ENCODE measurements around the gene LZTS3. TPM values are rescaled to one million over a fixed set of nuclear protein-coding genes. Genes with fewer than 3 reads are reported as not detected.

The LZTS3 gene
- total and polyA plus RNA-seq, 2 of the 8 experiments (the other 6 are each of a cell fraction or from before 2014, with no cell fraction given) = 31.8 to 33.5 TPM

DNA sequence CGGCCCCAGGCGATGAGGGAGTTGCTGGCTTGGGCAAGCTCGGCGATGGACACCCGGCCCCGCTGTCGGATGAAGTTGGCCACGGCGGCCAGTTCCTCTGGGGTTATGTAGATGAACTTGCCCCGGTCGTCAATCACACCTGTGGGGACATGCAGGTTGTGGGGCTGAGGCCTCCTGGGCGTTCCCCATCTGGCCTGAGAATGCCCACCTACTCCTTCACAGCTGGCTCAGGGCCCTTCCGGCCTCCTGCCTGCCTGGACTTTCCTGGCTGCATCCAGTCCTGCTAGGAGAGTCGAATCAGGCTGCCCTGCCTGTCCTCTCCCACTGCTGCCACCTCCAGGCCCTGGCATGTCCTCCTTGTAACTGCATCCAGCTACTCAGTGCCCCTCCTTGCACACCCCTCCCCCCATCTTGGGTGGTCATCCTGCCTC, 17.3 kb upstream of the LZTS3 start (continued):
- TF ChIP-seq CHD7 (IDR thresholded peaks at IDR 0.05; ENCODE audit: insufficient replicate concordance, low read length) = no peak
- TF ChIP-seq RNF2 (IDR thresholded peaks at IDR 0.05; ENCODE audit: borderline replicate concordance, low read depth, low read length, missing control alignments, poor library complexity, severe bottlenecking) = no peak
- TF ChIP-seq BACH1 (IDR thresholded peaks at IDR 0.05; ENCODE audit: low read length) = no peak
- TF ChIP-seq, protein P1, sequence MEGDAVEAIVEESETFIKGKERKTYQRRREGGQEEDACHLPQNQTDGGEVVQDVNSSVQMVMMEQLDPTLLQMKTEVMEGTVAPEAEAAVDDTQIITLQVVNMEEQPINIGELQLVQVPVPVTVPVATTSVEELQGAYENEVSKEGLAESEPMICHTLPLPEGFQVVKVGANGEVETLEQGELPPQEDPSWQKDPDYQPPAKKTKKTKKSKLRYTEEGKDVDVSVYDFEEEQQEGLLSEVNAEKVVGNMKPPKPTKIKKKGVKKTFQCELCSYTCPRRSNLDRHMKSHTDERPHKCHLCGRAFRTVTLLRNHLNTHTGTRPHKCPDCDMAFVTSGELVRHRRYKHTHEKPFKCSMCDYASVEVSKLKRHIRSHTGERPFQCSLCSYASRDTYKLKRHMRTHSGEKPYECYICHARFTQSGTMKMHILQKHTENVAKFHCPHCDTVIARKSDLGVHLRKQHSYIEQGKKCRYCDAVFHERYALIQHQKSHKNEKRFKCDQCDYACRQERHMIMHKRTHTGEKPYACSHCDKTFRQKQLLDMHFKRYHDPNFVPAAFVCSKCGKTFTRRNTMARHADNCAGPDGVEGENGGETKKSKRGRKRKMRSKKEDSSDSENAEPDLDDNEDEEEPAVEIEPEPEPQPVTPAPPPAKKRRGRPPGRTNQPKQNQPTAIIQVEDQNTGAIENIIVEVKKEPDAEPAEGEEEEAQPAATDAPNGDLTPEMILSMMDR (IDR thresholded peaks at IDR 0.05; ENCODE audit: control extremely low read depth in 1 of 3, insufficient read depth in 1 of 3, low read depth in 1 of 3, low read length in 3 of 3) = peak in 1 of 3 experiments; percentile 21; a peak in 1 of 4 replicates
- no peak for TF ChIP-seq SIRT6 (IDR thresholded peaks at IDR 0.05; ENCODE audit: low read length)
- TF ChIP-seq POLR2AphosphoS5 (IDR thresholded peaks at IDR 0.05; ENCODE audit: low read depth, low read length) = peak; percentile 33; the same call in 1 of the 2 replicates
- TF ChIP-seq, protein P2, sequence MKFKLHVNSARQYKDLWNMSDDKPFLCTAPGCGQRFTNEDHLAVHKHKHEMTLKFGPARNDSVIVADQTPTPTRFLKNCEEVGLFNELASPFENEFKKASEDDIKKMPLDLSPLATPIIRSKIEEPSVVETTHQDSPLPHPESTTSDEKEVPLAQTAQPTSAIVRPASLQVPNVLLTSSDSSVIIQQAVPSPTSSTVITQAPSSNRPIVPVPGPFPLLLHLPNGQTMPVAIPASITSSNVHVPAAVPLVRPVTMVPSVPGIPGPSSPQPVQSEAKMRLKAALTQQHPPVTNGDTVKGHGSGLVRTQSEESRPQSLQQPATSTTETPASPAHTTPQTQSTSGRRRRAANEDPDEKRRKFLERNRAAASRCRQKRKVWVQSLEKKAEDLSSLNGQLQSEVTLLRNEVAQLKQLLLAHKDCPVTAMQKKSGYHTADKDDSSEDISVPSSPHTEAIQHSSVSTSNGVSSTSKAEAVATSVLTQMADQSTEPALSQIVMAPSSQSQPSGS (IDR thresholded peaks at IDR 0.05; ENCODE audit: low read length) = no peak

All from H1 (cell line).